ENCODE measurements around the gene TMEM271.
"Not testable (repeated sequence)": the region's sequence is repeated elsewhere in the genome, so short reads cannot be mapped to it uniquely, and the experiment has no call there.

- TF ChIP-seq CTCF, POLR2A (IDR thresholded peaks at IDR 0.05): not testable (repeated sequence)
Observed at GRCh38 chr4:550268-550667, 25.8 kb downstream of the TMEM271 start.
